Pancreas (tissue), 10 donors: ENCODE measurements around the gene MRPL54. TPM values are rescaled to one million over a fixed set of nuclear protein-coding genes. Genes with fewer than 3 reads are reported as not detected.

ENCODE experiments used
- ATAC-seq, 4 donors: fragments of 200-7000 bp; cut with Tn5 transposase; one replicate each; pipeline versions ENCODE4 v1.8.0 to v1.9.1; 2020; ENCODE audit warnings: mild to moderate bottlenecking in 4 of 4, moderate library complexity in 4 of 4
- DNase-seq, 6 donors: peaks; one replicate each; pipeline ENCODE4 v3.0.0-alpha.2; 2020
- FAIRE-seq: peaks from 2 replicates; lab custom pipeline; 2012; peaks lifted over from hg19 to GRCh38; lab: Jason Lieb, UNC
- H3K27ac ChIP-seq, 4 donors: fragments of 200-600 bp; sonication (generic); 1 replicate in 3 of 4; 2 replicates in 1 of 4; pipeline versions ENCODE4 v1.5.0 to v1.8.0; 2020
- H3K27me3 ChIP-seq, 4 donors: fragments of 200-600 bp; one replicate each; pipeline ENCODE4 v1.8.0; 2021
- H3K36me3 ChIP-seq, 3 donors: fragments of 200-600 bp; sonication (generic) in 1 of 3; one replicate each; pipeline versions ENCODE4 v1.5.0 to v1.8.0; 2020 to 2021
- H3K4me1 ChIP-seq, 3 donors: fragments of 200-600 bp; one replicate each; pipeline ENCODE4 v1.8.0; 2021
- H3K4me3 ChIP-seq, 4 donors: fragments of 200-600 bp; sonication (generic) in 2 of 4; one replicate each; pipeline versions ENCODE4 v1.5.0 to v1.8.0; 2020 to 2021
- H3K9me3 ChIP-seq, 4 donors: fragments of 200-600 bp; one replicate each; pipeline ENCODE4 v1.8.0; 2021
- WGBS, 2 donors: extraction: QIAGEN DNeasy Blood & Tissue Kit; methylation state at CpG; one replicate each; pipeline ENCODE4 v1.1.7; 2013; 5-methylcytosine and 5-hydroxymethylcytosine counted together
- intact Hi-C, 3 donors: fragments of 100-400 bp; cut with DNase I; formaldehyde crosslinking; loops; one replicate each; pipeline versions ENCODE4 v1.11.1 to v1.14.2; 2022
- polyA plus RNA-seq, 2 donors: library from polyadenylated mRNA; stranded (reverse); fragments of 200-250 nt; gene quantifications; one replicate each; pipeline ENCODE4 v1.2.3, GENCODE V29; 2013
- total RNA-seq, 6 donors: library from RNA; stranded (reverse); fragmentation: NEBNext Ultra II Directional in 4 of 6; extraction: Animal tissue kit (Norgen Biotek cat#: 25700) in 4 of 6; gene quantifications; one replicate each; pipeline versions ENCODE4 v1.2.1 to v1.2.4, GENCODE V29; 2021 to 2023
- TF ChIP-seq, protein P1 (sequence below), 4 donors: fragments of 200-600 bp; sonication (generic) in 3 of 4; IDR thresholded peaks; one replicate each; pipeline versions ENCODE4 v1.5.0 to v1.8.0; 2021; ENCODE audit warnings: antibody characterized with exemption in 4 of 4
- donor health status: healthy with polysubstance abuse.
- donor health status: DM: no; HTN: no; CAD: no; lungs with moderate emphysema.
- donor health status: DM: no; HTN: no; CAD: no.
- donor health status: control.
- donor health status: control.
- donor health status: Bipolar disorder and iron deficiency.
- donor health status: DM: yes; HTN: yes; CAD: no.
- donor health status: DM: no; HTN: no; CAD: no.
- donor health status: DM: no; HTN: no; CAD: no.
- donor health status: DM: yes; HTN: yes; CAD: no.

Gene MRPL54
- total and polyA plus RNA-seq, 8 donors, result 30.0 to 104 (median 38.3) TPM

DNA sequence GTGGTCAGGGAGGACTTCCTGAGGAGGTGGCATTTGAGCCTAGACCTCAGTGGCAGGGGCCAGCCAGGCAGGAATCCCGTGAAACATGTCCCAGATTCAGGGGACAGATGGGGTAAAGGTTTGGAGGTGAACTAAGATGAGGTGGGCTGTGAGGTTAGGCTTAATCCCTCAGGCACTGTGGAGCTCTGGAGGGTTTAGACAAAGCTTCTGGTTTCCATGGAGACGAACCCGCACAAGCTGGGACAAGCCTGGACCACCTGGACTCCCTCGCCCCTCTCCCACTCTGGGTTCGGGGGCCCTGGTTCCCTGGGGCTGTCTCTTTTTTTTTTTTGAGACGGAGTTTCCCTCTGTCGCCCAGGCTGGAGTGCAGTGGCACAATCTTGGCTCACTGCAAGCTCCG lies 38.6 kb upstream of the MRPL54 start:
- Histone ChIP-seq H3K4me1 (peaks cover 0 to 10% (median 4%) of the 10 kb centered on the region in 3 donors), H3K27me3 (no peaks in the 10 kb centered on the region), H3K27ac (no peak overlapping the region), H3K9me3 (no peaks in the 10 kb centered on the region), H3K36me3 (no peaks in the 10 kb centered on the region), H3K4me3 (no peak overlapping the region)
- DNase-seq, result no peak
- no peak for ATAC-seq
- TF ChIP-seq, protein P1, sequence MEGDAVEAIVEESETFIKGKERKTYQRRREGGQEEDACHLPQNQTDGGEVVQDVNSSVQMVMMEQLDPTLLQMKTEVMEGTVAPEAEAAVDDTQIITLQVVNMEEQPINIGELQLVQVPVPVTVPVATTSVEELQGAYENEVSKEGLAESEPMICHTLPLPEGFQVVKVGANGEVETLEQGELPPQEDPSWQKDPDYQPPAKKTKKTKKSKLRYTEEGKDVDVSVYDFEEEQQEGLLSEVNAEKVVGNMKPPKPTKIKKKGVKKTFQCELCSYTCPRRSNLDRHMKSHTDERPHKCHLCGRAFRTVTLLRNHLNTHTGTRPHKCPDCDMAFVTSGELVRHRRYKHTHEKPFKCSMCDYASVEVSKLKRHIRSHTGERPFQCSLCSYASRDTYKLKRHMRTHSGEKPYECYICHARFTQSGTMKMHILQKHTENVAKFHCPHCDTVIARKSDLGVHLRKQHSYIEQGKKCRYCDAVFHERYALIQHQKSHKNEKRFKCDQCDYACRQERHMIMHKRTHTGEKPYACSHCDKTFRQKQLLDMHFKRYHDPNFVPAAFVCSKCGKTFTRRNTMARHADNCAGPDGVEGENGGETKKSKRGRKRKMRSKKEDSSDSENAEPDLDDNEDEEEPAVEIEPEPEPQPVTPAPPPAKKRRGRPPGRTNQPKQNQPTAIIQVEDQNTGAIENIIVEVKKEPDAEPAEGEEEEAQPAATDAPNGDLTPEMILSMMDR (IDR thresholded peaks at IDR 0.05), result no peak
- WGBS, 2 donors, result 76 to 83% methylated on average over 5 to 8 of the region's 8 CpGs
- intact Hi-C loops, result no loop called here
- no peak for FAIRE-seq

DNA sequence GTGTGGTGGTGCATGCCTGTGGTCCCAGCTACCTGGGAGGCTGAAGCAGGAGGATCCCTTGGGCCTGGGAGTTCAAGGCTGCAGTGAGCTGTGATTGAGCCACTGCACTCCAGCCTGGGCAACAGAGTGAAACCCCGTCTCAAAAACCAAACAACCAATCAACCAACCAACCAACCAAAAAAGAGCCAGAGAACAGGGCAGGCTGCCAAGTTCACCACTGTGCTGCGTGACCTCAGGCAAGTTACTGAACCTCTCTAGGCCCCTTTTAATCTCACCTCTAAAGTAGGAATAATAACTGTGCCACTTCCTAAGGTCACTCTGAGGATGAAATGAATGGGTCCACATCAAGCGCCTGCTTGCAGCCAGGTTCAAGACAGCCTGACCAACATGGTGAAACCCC lies 37.4 kb upstream of the MRPL54 start:
- no peak for FAIRE-seq
- H3K4me3 ChIP-seq, result no peak overlapping the region
- H3K36me3 ChIP-seq, result no peaks in the 10 kb centered on the region
- H3K9me3 ChIP-seq, result no peaks in the 10 kb centered on the region
- 67 to 72% methylated on average over 3 of the region's 3 CpGs for WGBS, 2 donors
- no peak overlapping the region for H3K27ac ChIP-seq
- TF ChIP-seq, protein P1 (IDR thresholded peaks at IDR 0.05), result no peak
- no peak for DNase-seq
- intact Hi-C loops, result no loop called here
- H3K4me1 ChIP-seq, result peaks cover 0 to 10% (median 4%) of the 10 kb centered on the region in 3 donors
- ATAC-seq, result no peak
- no peaks in the 10 kb centered on the region for H3K27me3 ChIP-seq

DNA sequence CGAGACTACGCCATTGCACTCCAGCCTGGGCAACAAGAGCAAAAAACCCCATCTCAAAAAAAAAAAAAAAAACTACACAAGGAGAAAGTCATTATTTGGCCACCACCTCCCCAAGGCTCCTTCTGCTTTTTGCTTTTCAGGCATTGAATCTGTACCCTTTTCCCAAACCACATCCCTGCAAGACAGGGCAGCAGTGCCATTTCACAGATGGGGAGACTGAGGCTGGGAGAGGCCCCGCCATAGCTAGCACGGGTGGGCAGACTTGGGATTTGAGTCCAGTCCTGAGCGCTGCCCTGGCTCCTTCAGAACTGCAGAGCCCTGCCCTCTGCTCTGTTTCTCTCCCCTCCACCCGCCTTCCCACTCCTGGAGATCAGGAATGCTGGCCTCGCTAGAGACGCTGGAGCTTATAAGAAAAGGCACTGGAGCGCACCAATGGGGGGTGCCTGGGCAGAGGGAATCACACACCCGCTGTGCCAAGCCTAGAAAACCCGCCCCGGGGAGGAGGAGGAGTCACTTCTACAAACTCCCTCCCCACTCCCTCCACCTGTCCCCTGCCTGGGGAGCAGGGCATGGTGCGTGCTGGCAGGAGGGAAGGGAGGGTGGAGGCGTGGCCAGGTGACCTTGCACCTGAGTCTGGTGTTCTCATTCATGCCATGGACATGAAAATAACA lies 36.7 kb upstream of the MRPL54 start:
- H3K27me3 ChIP-seq, result no peaks in the 10 kb centered on the region
- no peak overlapping the region for H3K4me3 ChIP-seq
- TF ChIP-seq, protein P1 (IDR thresholded peaks at IDR 0.05), result no peak
- ATAC-seq, result peak; percentile 71 to 84 (median 82)
- H3K27ac ChIP-seq, result peak overlapping the region in 2 of 4 donors; percentile 37 to 44
- H3K9me3 ChIP-seq, result no peaks in the 10 kb centered on the region
- peak; percentile 80 to 95 (median 92) for DNase-seq
- intact Hi-C loops, result no loop called here
- H3K4me1 ChIP-seq, result peaks cover 0 to 8% (median 4%) of the 10 kb centered on the region in 3 donors
- H3K36me3 ChIP-seq, result no peaks in the 10 kb centered on the region
- WGBS, 2 donors, result 15 to 23% methylated on average over 13 to 14 of the region's 14 CpGs
- no peak for FAIRE-seq

DNA sequence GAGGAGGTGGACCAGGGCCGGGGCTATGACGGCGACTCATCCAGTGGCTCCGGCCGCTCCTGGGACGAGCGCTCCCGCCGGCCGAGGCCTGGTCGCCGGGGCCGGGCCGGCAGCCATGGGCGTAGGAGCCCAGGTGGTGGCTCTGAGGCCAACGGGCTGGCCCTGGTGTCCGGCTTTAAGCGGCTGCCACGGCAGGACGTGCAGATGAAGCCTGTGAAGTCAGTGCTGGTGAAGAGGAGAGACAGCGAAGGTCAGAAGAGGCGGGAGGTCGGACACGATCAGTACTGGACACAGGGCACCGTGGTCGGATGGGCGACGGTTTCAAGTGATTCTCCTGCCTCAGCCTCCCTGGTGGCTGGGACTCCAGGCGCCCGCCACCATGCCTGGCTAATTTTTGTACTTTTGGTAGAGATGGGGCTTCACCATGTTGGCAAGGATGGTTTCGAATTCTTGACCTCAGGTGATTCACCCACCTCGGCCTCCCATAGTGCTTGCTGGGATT lies 32.0 kb upstream of the MRPL54 start:
- WGBS, 2 donors, result 96 to 98% methylated on average over 23 to 32 of the region's 32 CpGs
- TF ChIP-seq, protein P1 (IDR thresholded peaks at IDR 0.05), result no peak
- no peaks in the 10 kb centered on the region for H3K27me3 ChIP-seq
- ATAC-seq, result no peak
- H3K9me3 ChIP-seq, result no peaks in the 10 kb centered on the region
- no peak for DNase-seq
- intact Hi-C loops, result no loop called here
- no peak for FAIRE-seq
- H3K4me1 ChIP-seq, result peaks cover 0 to 4% (median 3%) of the 10 kb centered on the region in 3 donors
- H3K4me3 ChIP-seq, result no peak overlapping the region
- H3K27ac ChIP-seq, result no peak overlapping the region
- peaks cover 0 to 6% (median 0%) of the 10 kb centered on the region in 3 donors for H3K36me3 ChIP-seq

DNA sequence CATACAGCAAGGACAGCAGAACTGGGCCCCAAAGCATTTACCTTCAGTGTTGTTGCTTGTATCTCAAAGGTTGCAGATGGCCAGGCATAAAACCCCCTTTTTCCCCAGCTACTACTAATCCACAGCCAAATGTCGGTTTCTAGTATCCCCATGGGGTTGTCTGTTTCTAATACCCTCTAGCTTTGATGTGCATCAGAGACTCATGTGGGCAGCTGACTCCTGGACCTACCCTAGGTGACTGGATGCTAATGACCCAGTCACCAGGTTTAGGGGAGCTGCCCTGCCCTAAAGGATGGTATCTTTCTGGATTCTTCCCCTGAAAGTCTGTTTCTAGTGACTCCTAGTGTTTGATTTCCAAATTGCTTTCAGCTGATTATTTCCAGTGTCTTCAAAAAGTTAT lies 30.4 kb upstream of the MRPL54 start:
- intact Hi-C loops, result no loop called here
- 89 to 98% methylated on average over 1 of the region's 1 CpG for WGBS, 2 donors
- ATAC-seq, result no peak
- Histone ChIP-seq H3K4me3 (no peak overlapping the region), H3K4me1 (no peaks in the 10 kb centered on the region), H3K9me3 (no peaks in the 10 kb centered on the region), H3K36me3 (peaks cover 0 to 11% (median 0%) of the 10 kb centered on the region in 3 donors), H3K27ac (no peak overlapping the region), H3K27me3 (no peaks in the 10 kb centered on the region)
- FAIRE-seq, result no peak
- TF ChIP-seq, protein P1 (IDR thresholded peaks at IDR 0.05), result no peak
- no peak for DNase-seq
